Upper lobe of left lung (tissue), 4 donors: ENCODE measurements around the gene CHD5.

Experiments used
- CTCF ChIP-seq, 6 experiments: fragments of 450-650 bp in 4 of 6; fragments of 200-600 bp in 2 of 6; sonication (generic) in 2 of 6; IDR thresholded peaks; one replicate each; pipeline ENCODE4 v1.5.1; 2016 to 2019; ENCODE audit warnings: antibody characterized with exemption in 6 of 6
- POLR2A ChIP-seq, 4 donors: fragments of 450-650 bp; IDR thresholded peaks; one replicate each; pipeline ENCODE4 v1.5.1; 2016 to 2017; ENCODE audit warnings: antibody characterized with exemption in 4 of 4, mild to moderate bottlenecking in 2 of 4
- POLR2AphosphoS5 ChIP-seq, 2 donors: sonication (generic); formaldehyde crosslinking; IDR thresholded peaks; one replicate each; pipeline ENCODE4 v1.5.1; 2017; ENCODE audit warnings: antibody characterized with exemption in 2 of 2

DNA sequence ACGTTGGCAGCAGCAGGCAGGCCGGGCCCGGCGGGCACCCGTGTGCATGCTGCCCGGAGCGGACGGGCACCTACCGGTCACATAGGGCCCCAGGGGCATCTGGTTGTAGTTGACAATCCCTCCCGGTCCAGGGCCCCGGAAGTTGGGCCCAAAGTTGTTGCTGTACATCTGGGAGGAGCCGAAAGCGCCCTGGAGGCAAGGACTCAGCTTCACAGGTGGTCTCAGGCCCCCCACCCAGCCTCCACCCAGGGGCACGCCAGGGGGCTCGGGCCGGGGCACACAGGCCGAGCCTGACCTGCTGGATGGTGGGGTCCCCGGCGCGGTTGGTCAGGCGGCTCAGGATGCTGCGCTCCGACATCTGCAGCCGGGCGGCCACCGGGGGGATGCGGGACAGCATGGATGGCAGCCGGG, 73.8 kb downstream of the CHD5 start:
- TF ChIP-seq CTCF (IDR thresholded peaks at IDR 0.05) (no peak), POLR2A (IDR thresholded peaks at IDR 0.05) (no peak), POLR2AphosphoS5 (IDR thresholded peaks at IDR 0.05) (no peak)
